ENCODE data around the gene SP110.
A peak's percentile ranks its signal among the peaks of the same experiment; 100 is the strongest.
"Not testable (repeated sequence)": the region's sequence is repeated elsewhere in the genome, so short reads cannot be mapped to it uniquely, and the experiment has no call there.

Gene SP110

GRCh38 chr2:230224458-230224857 is 4.7 kb upstream of the SP110 start:
- DNase-seq (ENCODE audit: low spot score) = no peak

GRCh38 chr2:230222829-230223228 is 3.0 kb upstream of the SP110 start:
- DNase-seq (ENCODE audit: low spot score) = not testable (repeated sequence)

GRCh38 chr2:230221493-230221892 is 1.7 kb upstream of the SP110 start:
- no peak for DNase-seq (ENCODE audit: low spot score)

- no peak for DNase-seq (ENCODE audit: low spot score)
Measured at GRCh38 chr2:230220347-230220969, 674 bp upstream of the SP110 start.

- peak; percentile 41 for DNase-seq (ENCODE audit: low spot score)
Measured at GRCh38 chr2:230218421-230218820, 1.4 kb downstream of the SP110 start.

GRCh38 chr2:230217424-230217823 is 2.4 kb downstream of the SP110 start:
- DNase-seq (ENCODE audit: low spot score) = no peak

- DNase-seq (ENCODE audit: low spot score) = no peak
Measured at GRCh38 chr2:230216489-230216888, 3.3 kb downstream of the SP110 start.

GRCh38 chr2:230209422-230210051 is 10.2 kb downstream of the SP110 start:
- DNase-seq (ENCODE audit: low spot score) = no peak

GRCh38 chr2:230208576-230208975 is 11.2 kb downstream of the SP110 start:
- no peak for DNase-seq (ENCODE audit: low spot score)

GRCh38 chr2:230205721-230206120 is 14.1 kb downstream of the SP110 start:
- no peak for DNase-seq (ENCODE audit: low spot score)

GRCh38 chr2:230205034-230205433 is 14.8 kb downstream of the SP110 start:
- DNase-seq (ENCODE audit: low spot score) = no peak

GRCh38 chr2:230203110-230203676 is 16.6 kb downstream of the SP110 start:
- no peak for DNase-seq (ENCODE audit: low spot score)

- peak; percentile 25 for DNase-seq (ENCODE audit: low spot score)
Measured at GRCh38 chr2:230202430-230203109, 17.2 kb downstream of the SP110 start.

GRCh38 chr2:230184727-230185578 is 34.8 kb downstream of the SP110 start:
- no peak for DNase-seq (ENCODE audit: low spot score)

GRCh38 chr2:230181195-230181594 is 38.6 kb downstream of the SP110 start:
- no peak for DNase-seq (ENCODE audit: low spot score)

GRCh38 chr2:230179907-230180306 is 39.9 kb downstream of the SP110 start:
- no peak for DNase-seq (ENCODE audit: low spot score)

- DNase-seq (ENCODE audit: low spot score) = no peak
Measured at GRCh38 chr2:230178546-230179485, 41.0 kb downstream of the SP110 start.

GRCh38 chr2:230176996-230177395 is 42.8 kb downstream of the SP110 start:
- no peak for DNase-seq (ENCODE audit: low spot score)

GRCh38 chr2:230174466-230174865 is 45.3 kb downstream of the SP110 start:
- DNase-seq (ENCODE audit: low spot score) = no peak

GRCh38 chr2:230172852-230173251 is 46.9 kb downstream of the SP110 start:
- no peak for DNase-seq (ENCODE audit: low spot score)

- no peak for DNase-seq (ENCODE audit: low spot score)
Measured at GRCh38 chr2:230172156-230172555, 47.6 kb downstream of the SP110 start.

Data from CD4-positive, alpha-beta T cell treated with Interleukin-2 at 100 ng/mL for 4 hours (primary cell).